Adipocyte (in vitro differentiated cells): ENCODE data around the gene DTX2.
"Not testable (repeated sequence)": the region's sequence is repeated elsewhere in the genome, so short reads cannot be mapped to it uniquely, and the experiment has no call there.

Source experiments
- DNase-seq: peaks from one replicate; pipeline ENCODE4 v3.0.0-alpha.2; 2015; ENCODE audit warnings: low read depth
- H3K27me3 ChIP-seq: replicated peaks from 2 replicates; pipeline ENCODE4 v1.7.0; 2013; ENCODE audit warnings: mild to moderate bottlenecking, low read length, moderate library complexity; ENCODE audit not compliant: control insufficient read depth, insufficient read depth
- H3K36me3 ChIP-seq: 2 replicates; pipeline ENCODE4 v1.7.0; 2013; ENCODE audit warnings: low read length, mild to moderate bottlenecking, moderate library complexity; ENCODE audit not compliant: control insufficient read depth, insufficient read depth, severe bottlenecking
- H3K4me1 ChIP-seq: 2 replicates; pipeline ENCODE4 v1.7.0; 2013; ENCODE audit warnings: mild to moderate bottlenecking, low read length, moderate library complexity; ENCODE audit not compliant: control insufficient read depth, insufficient read depth
- H3K4me3 ChIP-seq: 2 replicates; pipeline ENCODE4 v1.7.0; 2013; ENCODE audit warnings: mild to moderate bottlenecking, low read length, moderate library complexity
- H3K9ac ChIP-seq: 2 replicates; pipeline ENCODE4 v1.7.0; 2013; ENCODE audit warnings: mild to moderate bottlenecking, low read length, moderate library complexity
- H3K9me3 ChIP-seq: 2 replicates; pipeline ENCODE4 v1.7.0; 2013; ENCODE audit warnings: mild to moderate bottlenecking, low read length, moderate library complexity; ENCODE audit not compliant: control insufficient read depth

DTX2 gene

DNA sequence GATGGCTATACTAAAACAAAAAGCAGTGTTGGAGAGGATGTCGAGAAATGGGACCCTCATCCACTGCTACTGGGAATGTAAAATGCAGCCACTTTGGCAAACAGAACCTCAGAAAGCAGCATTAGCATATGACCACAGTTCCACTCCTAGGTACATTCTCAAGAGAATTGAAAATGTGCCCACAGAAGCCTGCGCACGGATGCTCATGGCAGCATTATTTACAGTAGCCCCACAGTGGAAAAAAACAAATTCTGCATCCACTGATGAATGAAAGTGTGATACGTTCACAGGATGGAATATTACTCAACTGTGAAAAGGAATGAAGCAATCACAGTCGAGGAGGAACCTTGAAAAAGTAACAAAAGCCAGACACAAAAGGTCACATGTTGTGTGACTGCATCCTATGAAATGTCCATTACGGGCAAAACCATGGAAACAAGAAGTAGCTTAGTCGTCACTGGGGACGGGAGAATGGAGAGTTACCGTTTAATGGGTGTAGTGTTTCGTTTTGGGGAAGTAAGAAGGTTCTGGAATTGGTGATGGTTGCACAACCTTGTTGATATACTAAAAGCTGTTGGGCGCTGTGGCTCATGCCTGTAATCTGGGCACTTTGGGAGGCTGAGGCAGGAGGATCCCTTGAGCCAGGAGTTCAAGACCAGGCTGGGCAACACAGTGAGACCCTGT, 46.4 kb downstream of the DTX2 start:
- peaks cover 7% of the 10 kb centered on the region for H3K4me1 ChIP-seq
- no peaks in the 10 kb centered on the region for H3K27me3 ChIP-seq
- H3K9ac ChIP-seq = no peak overlapping the region

DNA sequence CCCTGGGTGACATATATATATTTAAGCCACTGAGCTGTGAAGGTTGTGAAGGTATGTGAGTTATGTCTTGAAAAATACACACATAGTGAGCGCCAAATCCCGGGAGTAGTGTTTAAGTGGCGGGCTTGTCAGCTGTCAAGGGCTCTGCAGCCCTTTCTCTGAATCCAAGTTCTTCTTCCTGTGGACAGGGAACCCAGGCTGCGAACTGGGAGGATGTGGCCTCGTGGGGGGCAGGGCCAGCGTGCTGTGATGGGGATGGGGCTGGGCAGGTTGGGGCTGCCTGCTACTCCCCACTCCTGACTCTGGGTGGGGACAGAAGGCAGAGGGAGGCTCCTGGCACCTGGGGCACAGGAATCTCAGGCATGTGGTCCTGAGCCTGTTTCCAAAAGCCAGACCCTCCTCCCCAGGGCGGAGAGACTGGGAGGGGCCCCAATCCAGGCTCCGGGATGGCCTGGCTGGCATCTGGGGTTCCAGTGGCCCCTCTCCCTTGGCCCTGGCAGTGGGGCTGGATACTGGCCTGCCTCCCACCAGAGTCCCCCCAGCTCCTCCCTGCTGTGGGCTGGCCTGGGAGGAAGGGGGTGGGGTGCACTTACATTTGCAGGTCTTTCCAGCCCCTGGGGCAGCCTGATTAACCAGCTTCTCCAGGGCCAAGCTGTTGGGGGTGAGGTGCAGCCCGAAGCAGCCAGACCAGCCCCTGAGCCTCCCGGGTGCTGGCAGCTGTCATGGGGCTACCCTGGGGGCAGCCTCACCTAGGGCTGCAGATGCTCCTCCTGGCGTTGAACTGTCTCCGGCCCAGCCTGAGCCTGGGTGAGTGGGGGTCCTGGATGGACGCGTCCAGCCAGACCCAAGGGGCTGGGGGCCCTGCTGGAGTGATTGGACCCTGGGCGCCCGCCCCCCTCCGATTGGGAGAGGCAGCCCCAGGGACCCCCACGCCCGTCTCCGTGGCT, 48.7 kb downstream of the DTX2 start, which contains the start of gene UPK3B:
Gene UPK3B, plus strand, starts transcription at position 622 of the 947 bp plus-strand sequence. Its CDS starts 101 bp downstream, at position 723.
- Histone ChIP-seq H3K4me1 (peaks cover 12% of the 10 kb centered on the region), H3K9ac (no peak within 1 kb of the TSS), H3K27me3 (no peaks in the 10 kb centered on the region), H3K9me3 (no peaks in the 10 kb centered on the region), H3K36me3 (peaks cover 9% of the 10 kb centered on the region), H3K4me3 (no peak within 1 kb of the TSS)
- no peak for DNase-seq

More for the DNA sequence above, 46.4 kb downstream of the DTX2 start:
- Histone ChIP-seq H3K4me3 (no peak overlapping the region), H3K36me3 (peaks cover 9% of the 10 kb centered on the region), H3K9me3 (no peaks in the 10 kb centered on the region)
- no peak for DNase-seq

DNA sequence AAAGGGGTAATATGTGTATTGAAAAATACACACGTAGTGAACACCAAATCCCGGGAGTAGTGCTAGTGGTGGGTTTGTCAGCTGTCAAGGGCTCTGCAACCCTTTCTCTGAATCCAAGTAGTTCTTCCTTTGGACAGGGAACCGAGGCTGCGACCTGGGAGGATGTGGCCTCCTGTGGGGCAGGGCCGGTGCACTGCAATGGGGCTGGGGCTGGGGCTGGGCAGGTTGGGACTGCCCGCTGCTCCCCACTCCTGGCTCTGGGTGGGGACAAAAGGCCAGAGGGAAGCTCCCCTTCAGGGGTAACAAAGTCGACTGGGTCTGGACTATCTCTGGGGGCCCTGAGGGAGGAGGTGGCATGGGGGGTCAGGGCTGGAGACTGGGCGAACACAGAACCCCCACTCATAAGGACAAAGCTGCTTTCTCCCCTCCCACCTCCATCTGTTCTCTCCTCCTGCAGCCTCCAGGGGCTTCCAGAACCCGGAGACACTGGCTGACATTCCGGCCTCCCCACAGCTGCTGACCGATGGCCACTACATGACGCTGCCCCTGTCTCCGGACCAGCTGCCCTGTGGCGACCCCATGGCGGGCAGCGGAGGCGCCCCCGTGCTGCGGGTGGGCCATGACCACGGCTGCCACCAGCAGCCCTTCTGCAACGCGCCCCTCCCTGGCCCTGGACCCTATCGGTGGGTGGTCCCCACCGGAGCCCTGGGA, 49.8 kb downstream of the DTX2 start:
- H3K4me3 ChIP-seq, H3K9me3 ChIP-seq, DNase-seq, H3K9ac ChIP-seq, H3K27me3 ChIP-seq, H3K36me3 ChIP-seq: not testable (repeated sequence)
- H3K4me1 ChIP-seq = peaks cover 12% of the 10 kb centered on the region

DNA sequence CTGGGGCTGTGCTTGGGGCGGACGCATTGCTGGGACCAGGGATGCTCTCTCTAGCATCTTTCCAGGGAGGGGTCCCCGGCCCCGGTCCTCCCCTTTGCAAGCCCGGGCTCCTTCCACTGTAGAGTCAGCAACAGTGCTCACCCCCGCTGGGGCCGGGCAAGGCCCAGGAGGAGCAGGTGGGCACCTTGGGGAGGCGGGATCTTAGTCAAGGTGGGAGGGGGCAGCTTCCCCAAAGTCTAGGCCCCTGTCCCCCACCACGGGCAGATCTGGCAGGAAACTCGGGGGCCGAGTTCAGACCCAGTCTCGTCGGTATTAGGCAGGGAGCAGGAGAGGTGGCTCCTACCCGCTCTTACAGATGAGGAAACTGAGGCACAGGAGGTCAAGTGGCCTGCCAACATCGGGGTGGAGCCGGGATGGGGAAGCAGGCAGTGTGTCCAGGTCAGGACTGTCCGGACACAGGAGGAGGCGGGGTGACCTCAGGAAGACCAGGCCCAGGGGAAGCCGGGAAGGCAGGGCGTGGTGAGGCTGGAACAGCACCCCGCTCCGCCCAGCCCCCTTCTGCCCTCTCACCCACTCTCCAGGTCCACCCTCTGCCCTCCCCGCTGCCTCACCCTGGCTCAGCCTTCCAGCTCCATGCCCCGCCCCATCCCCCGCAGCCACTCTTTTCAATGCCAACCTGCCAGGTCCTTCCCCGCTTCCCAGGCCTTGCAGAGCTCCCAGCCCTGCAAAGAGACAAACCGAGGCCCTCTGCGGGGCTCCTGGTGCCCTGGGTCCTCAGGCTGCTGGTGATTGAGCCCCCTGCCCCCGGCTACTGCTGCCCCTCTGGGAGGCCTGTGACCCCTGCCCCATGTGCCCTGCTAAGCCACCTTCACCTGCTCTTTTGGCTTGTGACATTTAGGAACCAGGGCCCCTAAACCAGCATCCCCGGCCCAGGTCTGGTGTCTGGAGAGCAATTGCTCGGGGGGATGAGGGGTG, 50.7 kb downstream of the DTX2 start:
- peaks cover 12% of the 10 kb centered on the region for H3K4me1 ChIP-seq
- not testable (repeated sequence) for H3K36me3 ChIP-seq, DNase-seq, H3K9me3 ChIP-seq, H3K27me3 ChIP-seq, H3K9ac ChIP-seq, H3K4me3 ChIP-seq

DNA sequence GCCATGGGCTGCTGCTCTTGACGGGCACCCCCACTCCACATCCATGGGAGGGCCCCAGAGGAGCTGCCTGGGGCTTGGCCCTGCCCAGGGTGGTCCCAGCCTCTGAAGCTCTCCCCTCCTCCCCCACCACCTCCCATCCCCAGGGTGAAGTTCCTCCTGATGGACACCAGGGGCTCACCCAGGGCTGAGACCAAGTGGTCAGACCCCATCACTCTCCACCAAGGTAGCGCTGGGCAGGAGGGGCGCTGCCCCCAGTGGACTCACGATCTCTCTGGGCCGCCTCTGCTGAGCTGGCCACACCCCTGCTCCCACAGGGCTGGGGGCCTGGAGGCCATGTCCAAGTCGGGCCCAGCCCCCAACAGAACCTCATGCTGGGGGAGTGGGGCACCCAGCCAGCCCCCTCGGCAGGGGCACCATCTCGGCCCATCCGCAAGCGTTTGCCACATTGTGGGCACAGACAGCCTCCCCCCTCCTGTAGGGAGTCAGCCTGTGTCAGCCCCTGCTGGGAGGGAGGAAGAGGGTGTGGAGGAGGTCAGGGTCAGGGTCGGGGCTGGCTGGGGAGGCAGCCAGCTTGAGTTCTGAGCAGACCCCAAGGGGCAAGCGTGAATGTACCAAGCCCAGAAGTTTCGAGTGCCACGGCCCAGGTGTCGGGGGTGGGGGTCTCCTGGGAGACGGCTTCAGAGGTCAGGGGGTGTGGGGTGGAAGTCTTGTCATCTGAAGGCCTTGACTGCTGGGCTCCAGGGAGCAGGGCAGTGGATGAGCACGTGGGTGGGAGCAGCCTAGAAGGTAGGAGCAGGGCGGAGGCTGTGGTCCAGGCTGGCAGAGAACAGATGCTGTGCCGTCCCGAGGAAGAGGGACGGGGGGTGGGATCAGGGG, 51.7 kb downstream of the DTX2 start:
- Histone ChIP-seq H3K4me3 (no peak overlapping the region), H3K9ac (no peak overlapping the region), H3K4me1 (peaks cover 12% of the 10 kb centered on the region), H3K9me3 (no peaks in the 10 kb centered on the region), H3K27me3 (no peaks in the 10 kb centered on the region), H3K36me3 (no peaks in the 10 kb centered on the region)
- DNase-seq = peak; percentile 30

DNA sequence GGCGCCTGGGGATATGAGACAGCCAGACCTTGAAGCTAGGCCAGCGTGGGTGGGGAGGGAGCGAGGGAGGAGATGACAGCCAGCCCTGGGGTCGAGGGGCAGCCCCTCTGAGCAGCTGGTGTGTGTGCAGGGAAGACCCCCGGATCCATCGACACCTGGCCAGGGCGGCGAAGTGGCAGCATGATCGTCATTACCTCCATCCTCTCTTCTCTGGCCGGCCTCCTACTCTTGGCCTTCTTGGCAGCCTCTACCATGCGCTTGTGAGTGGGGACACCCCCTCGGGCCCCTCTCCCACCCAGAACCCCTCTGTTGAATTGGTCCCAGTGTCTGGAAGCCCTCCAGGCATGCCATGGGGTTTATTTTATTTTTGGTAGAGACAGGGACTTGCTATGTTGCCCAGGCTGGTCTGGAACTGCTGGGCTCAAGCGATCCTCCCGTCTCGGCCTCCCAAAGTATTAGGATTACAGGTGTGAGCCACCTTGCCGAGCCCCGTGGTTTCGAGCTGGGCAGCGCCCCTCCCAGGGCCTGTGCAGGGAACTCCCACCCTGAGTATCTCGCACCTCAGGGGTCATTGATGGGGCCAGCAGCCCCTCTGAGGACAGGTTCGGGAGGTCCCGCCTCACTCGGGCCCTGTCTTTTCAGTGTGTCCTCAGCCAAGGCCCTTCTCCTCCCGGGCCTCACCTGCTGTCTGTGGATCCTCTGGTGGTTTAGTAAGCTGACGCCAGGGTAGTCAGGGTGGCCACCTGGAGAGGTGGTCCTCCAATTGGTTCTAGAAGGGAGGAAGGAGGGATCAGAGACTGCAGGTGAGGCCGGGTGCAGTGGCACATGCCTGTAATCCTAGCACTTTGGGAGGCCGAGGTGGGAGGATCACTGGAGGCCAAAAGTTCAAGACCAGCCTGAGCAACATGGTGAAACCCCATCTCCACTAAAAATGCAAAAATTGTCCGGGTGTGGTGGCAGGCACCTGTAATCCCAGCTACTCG, 52.6 kb downstream of the DTX2 start:
- Histone ChIP-seq H3K9ac (no peak overlapping the region), H3K4me1 (peaks cover 12% of the 10 kb centered on the region), H3K36me3 (no peaks in the 10 kb centered on the region), H3K27me3 (no peaks in the 10 kb centered on the region), H3K4me3 (no peak overlapping the region), H3K9me3 (no peaks in the 10 kb centered on the region)
- DNase-seq = no peak

DNA sequence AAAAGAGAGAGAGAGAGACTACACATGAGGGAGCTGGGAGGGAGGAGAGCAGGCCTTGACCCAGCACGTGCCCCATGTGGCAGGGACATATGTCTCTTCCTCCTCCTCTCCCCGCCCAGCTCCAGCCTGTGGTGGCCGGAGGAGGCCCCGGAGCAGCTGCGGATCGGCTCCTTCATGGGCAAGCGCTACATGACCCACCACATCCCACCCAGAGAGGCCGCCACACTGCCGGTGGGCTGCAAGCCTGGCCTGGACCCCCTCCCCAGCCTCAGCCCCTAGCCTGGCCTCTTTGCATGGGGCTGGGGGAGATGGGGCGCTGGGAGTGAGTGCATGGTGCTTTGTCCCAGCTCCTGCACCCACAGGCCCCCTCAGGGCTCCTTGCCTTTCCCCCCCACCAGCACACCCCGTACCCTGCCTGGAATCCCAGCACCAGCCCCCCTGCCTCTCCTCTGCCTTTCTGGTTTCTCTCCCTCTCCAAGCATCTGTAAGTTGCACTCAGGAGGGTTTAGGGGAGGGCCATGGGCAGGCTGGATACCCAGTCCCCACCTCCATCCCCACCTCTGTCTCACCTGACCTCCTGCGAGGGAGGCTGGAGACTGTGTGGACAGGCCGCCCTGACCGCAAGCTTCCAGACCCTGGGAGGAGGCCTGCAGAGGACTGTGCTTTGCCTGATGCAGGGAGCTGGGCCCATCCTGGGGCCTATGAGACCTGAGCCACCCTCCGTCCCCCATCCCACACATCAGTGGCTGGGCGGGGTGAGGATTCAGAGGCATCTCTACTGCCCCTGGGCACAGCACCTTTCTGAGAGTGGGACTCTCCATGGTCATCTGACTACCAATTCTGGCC, 53.6 kb downstream of the DTX2 start:
- Histone ChIP-seq H3K27me3 (no peaks in the 10 kb centered on the region), H3K9ac (no peak overlapping the region), H3K4me3 (no peak overlapping the region), H3K4me1 (peaks cover 9% of the 10 kb centered on the region), H3K36me3 (no peaks in the 10 kb centered on the region), H3K9me3 (no peaks in the 10 kb centered on the region)
- no peak for DNase-seq

DNA sequence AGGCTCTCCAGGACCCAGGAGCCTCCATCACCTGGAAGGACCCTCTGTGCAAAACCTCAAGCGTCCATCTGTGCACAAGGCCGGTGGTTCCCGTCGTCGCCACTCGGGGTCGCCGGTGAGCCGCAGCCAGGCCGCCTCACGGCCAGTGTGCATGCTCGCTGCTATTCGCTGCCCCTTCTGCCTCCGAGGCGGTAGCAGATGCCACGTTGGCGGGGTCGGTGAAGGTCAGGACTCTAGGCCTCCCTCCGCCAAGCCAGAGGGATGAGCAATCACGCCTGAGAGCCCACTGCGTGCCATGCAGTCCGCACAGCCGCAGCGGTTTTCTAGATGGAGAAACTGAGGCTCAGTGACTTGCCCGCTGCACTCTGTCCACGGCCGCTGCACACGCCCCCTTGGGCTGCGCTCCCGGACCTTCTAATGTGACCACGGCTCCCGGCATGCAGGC, 54.5 kb downstream of the DTX2 start:
- H3K4me3 ChIP-seq = no peak overlapping the region
- peak; percentile 58 for DNase-seq
- H3K9me3 ChIP-seq = no peaks in the 10 kb centered on the region
- H3K27me3 ChIP-seq = no peaks in the 10 kb centered on the region
- no peaks in the 10 kb centered on the region for H3K36me3 ChIP-seq
- no peak overlapping the region for H3K9ac ChIP-seq
- peaks cover 8% of the 10 kb centered on the region for H3K4me1 ChIP-seq
